GM23338 (cell line): ENCODE measurements around the gene LMAN1L. TPM values are rescaled to one million over a fixed set of nuclear protein-coding genes. Genes with fewer than 3 reads are reported as not detected.

Source experiments
- ATAC-seq: fragments of 200-7000 bp; cut with Tn5 transposase; 3 replicates; pipeline ENCODE4 v1.9.1; 2020
- DNase-seq: peaks from one replicate; pipeline ENCODE4 v3.0.0-alpha.2; 2015; ENCODE audit warnings: low spot score
- H2AFZ ChIP-seq: fragments of 200-600 bp; sonication (generic); 2 replicates; pipeline ENCODE4 v1.8.0; 2016; ENCODE audit warnings: antibody characterized with exemption, mild to moderate bottlenecking, moderate library complexity
- H3F3A ChIP-seq: fragments of 200-600 bp; sonication (generic); replicated peaks from 2 replicates; pipeline ENCODE4 v1.8.0; 2017; ENCODE audit warnings: antibody characterized with exemption, mixed run types, low read depth
- H3K27ac ChIP-seq: fragments of 200-600 bp; sonication (generic); 2 replicates; pipeline ENCODE4 v1.6.1; 2016; ENCODE audit warnings: low read depth
- H3K27me3 ChIP-seq: fragments of 200-600 bp; sonication (generic); 2 replicates; pipeline ENCODE4 v1.8.0; 2016; ENCODE audit warnings: mild to moderate bottlenecking, mixed run types, moderate library complexity; ENCODE audit not compliant: insufficient read depth
- H3K36me3 ChIP-seq: fragments of 200-600 bp; sonication (generic); 2 replicates; pipeline ENCODE4 v1.8.0; 2016; ENCODE audit warnings: mild to moderate bottlenecking; ENCODE audit not compliant: insufficient read depth
- H3K4me1 ChIP-seq: fragments of 200-600 bp; sonication (generic); 2 replicates; pipeline ENCODE4 v1.8.0; 2016; ENCODE audit warnings: mild to moderate bottlenecking, moderate library complexity; ENCODE audit not compliant: insufficient read depth
- H3K4me2 ChIP-seq: fragments of 200-600 bp; sonication (generic); 2 replicates; pipeline ENCODE4 v1.7.1; 2017; ENCODE audit warnings: mixed run types
- H3K4me3 ChIP-seq: fragments of 200-600 bp; sonication (generic); 2 replicates; pipeline ENCODE4 v1.6.1; 2016; ENCODE audit warnings: mixed run types
- H3K79me2 ChIP-seq: fragments of 200-600 bp; sonication (generic); replicated peaks from 2 replicates; pipeline ENCODE4 v1.8.0; 2017; ENCODE audit warnings: mild to moderate bottlenecking; ENCODE audit not compliant: insufficient read depth
- H3K9me2 ChIP-seq: fragments of 200-600 bp; sonication (generic); 2 replicates; pipeline ENCODE4 v1.8.0; 2017; ENCODE audit not compliant: insufficient read depth
- H4K20me1 ChIP-seq: fragments of 200-600 bp; sonication (generic); replicated peaks from 2 replicates; pipeline ENCODE4 v1.8.0; 2017; ENCODE audit warnings: mild to moderate bottlenecking; ENCODE audit not compliant: insufficient read depth
- H3K27ac Mint-ChIP-seq: 2 replicates; pipeline ENCODE4 v1.8.0; 2020; ENCODE audit warnings: inconsistent platforms, mild to moderate bottlenecking, moderate library complexity, mixed read lengths
- H3K27me3 Mint-ChIP-seq: 3 replicates; pipeline ENCODE4 v1.8.0; 2022; ENCODE audit warnings: low read depth, mild to moderate bottlenecking, moderate library complexity, mixed read lengths, inconsistent platforms; ENCODE audit not compliant: insufficient read depth, poor library complexity
- H3K36me3 Mint-ChIP-seq: 3 replicates; pipeline ENCODE4 v1.8.0; 2021; ENCODE audit warnings: low read depth, mild to moderate bottlenecking, inconsistent platforms, moderate library complexity, mixed read lengths
- H3K4me1 Mint-ChIP-seq: 3 replicates; pipeline ENCODE4 v1.8.0; 2020; ENCODE audit warnings: mild to moderate bottlenecking, inconsistent platforms, mixed read lengths
- H3K4me3 Mint-ChIP-seq: 3 replicates; pipeline ENCODE4 v1.8.0; 2021; ENCODE audit warnings: moderate library complexity, mild to moderate bottlenecking, inconsistent platforms, mixed read lengths
- H3K9me3 Mint-ChIP-seq: 3 replicates; pipeline ENCODE4 v1.8.0; 2020; ENCODE audit warnings: moderate library complexity, mild to moderate bottlenecking, inconsistent platforms, mixed read lengths
- CREB1 ChIP-seq: fragments of 250-450 bp; sonication (Bioruptor Pico); IDR thresholded peaks from 2 replicates; pipeline ENCODE4 v1.5.0; 2020; ENCODE audit warnings: low read depth, mild to moderate bottlenecking, moderate library complexity
- EZH2 ChIP-seq: fragments of 200-600 bp; sonication (generic); IDR thresholded peaks from one replicate; pipeline ENCODE4 v1.8.0; 2017; ENCODE audit warnings: antibody characterized with exemption, mild to moderate bottlenecking, low read depth; ENCODE audit not compliant: unreplicated experiment
- EZH2phosphoT487 ChIP-seq: fragments of 200-600 bp; sonication (generic); IDR thresholded peaks from one replicate; pipeline ENCODE4 v1.8.1; 2018; ENCODE audit warnings: antibody characterized with exemption; ENCODE audit not compliant: unreplicated experiment
- polyA plus RNA-seq: library from polyadenylated mRNA; unstranded; fragments of >200 nt; fragmentation: Nextera tagmentation; extraction: Ambion mirVana; gene quantifications from 2 replicates; pipeline ENCODE4 v1.2.1, GENCODE V29; 2016
- total RNA-seq: library from RNA; depleted of rRNA; stranded (reverse); fragments of >200 nt; shearing (Covaris generic); gene quantifications from 2 replicates; pipeline ENCODE4 v1.2.3, GENCODE V29; 2014
- TF ChIP-seq, protein P1 (sequence below): IDR thresholded peaks from one replicate; pipeline ENCODE4 v1.6.1; 2018; ENCODE audit warnings: antibody characterized with exemption; ENCODE audit not compliant: unreplicated experiment
- TF ChIP-seq, protein P2 (sequence below), 2 experiments: fragments of 200-600 bp in 1 of 2; sonication (generic) in 1 of 2; conservative IDR thresholded peaks; 2 replicates each; pipeline versions ENCODE4 v1.5.1 to v1.6.1; 2016 to 2017; ENCODE audit warnings: antibody characterized with exemption in 2 of 2, low read depth in 2 of 2, mild to moderate bottlenecking in 2 of 2, moderate library complexity in 1 of 2

Gene LMAN1L
- total and polyA plus RNA-seq, 2 experiments from 2014 or later, result not detected

DNA sequence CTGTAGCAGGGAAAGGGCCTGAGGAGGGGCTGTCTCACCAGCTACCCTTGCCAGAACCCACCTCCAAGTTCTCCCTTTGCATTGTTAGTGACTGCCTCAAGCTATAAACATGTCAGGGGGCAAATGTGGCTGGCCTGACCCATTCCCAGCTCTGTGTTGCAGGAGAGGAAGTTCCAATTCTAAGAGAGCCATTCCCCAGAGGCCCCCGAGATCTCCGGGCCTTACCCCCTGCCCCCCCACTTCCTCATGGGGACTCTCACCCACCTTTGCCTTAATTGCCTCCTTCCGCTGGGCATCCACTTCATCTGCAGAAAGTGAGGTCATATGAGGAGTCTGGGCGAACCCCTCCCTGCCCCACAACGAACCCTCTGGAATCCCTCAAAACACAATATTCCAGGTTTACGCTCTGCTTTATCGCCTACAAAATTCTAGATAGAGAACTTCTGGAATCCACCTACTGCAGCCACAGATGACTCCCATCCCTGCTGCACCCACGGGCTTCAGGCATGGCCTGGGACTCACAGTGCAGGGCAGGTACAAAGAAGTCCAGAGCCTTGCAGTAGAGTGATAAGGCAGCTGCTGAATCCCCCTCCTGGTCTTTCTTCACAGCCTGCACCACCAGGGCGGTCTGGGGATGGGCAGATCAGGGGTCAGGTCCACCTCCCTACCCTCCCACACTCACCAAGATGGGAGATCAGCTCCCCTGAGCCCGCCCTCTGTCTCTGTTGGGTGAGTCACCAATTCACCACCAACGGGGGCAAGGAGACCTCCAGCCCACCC lies 26.3 kb downstream of the LMAN1L start:
- H4K20me1 ChIP-seq, result no peaks in the 10 kb centered on the region; the same call in 1 of the 2 replicates
- H3K4me1 Mint-ChIP-seq, result peaks cover 36% of the 10 kb centered on the region
- H3K4me3 Mint-ChIP-seq, result no peak overlapping the region
- TF ChIP-seq, protein P1, sequence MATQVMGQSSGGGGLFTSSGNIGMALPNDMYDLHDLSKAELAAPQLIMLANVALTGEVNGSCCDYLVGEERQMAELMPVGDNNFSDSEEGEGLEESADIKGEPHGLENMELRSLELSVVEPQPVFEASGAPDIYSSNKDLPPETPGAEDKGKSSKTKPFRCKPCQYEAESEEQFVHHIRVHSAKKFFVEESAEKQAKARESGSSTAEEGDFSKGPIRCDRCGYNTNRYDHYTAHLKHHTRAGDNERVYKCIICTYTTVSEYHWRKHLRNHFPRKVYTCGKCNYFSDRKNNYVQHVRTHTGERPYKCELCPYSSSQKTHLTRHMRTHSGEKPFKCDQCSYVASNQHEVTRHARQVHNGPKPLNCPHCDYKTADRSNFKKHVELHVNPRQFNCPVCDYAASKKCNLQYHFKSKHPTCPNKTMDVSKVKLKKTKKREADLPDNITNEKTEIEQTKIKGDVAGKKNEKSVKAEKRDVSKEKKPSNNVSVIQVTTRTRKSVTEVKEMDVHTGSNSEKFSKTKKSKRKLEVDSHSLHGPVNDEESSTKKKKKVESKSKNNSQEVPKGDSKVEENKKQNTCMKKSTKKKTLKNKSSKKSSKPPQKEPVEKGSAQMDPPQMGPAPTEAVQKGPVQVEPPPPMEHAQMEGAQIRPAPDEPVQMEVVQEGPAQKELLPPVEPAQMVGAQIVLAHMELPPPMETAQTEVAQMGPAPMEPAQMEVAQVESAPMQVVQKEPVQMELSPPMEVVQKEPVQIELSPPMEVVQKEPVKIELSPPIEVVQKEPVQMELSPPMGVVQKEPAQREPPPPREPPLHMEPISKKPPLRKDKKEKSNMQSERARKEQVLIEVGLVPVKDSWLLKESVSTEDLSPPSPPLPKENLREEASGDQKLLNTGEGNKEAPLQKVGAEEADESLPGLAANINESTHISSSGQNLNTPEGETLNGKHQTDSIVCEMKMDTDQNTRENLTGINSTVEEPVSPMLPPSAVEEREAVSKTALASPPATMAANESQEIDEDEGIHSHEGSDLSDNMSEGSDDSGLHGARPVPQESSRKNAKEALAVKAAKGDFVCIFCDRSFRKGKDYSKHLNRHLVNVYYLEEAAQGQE, result no peak
- TF ChIP-seq CREB1 (no peak), EZH2 (no peak)
- no peaks in the 10 kb centered on the region for H3K27me3 ChIP-seq
- H2AFZ ChIP-seq, result no peak overlapping the region
- no peak overlapping the region; the same call in 1 of the 2 replicates for H3K27ac Mint-ChIP-seq
- no peaks in the 10 kb centered on the region for H3K9me2 ChIP-seq
- peaks cover 6% of the 10 kb centered on the region for H3K4me1 ChIP-seq
- H3F3A ChIP-seq, result peaks cover 9% of the 10 kb centered on the region; the same call in 1 of the 2 replicates
- H3K27ac ChIP-seq, result no peak overlapping the region
- no peaks in the 10 kb centered on the region; the same call in 2 of the 3 replicates for H3K9me3 Mint-ChIP-seq
- H3K4me2 ChIP-seq, result no peak overlapping the region
- no peaks in the 10 kb centered on the region for H3K79me2 ChIP-seq
- ATAC-seq (no peak), DNase-seq (no peak)
- no peaks in the 10 kb centered on the region; the same call in 1 of the 2 replicates for H3K36me3 ChIP-seq
- H3K4me3 ChIP-seq, result no peak overlapping the region
- peaks cover 19% of the 10 kb centered on the region for H3K36me3 Mint-ChIP-seq
- peaks cover 26% of the 10 kb centered on the region for H3K27me3 Mint-ChIP-seq

DNA sequence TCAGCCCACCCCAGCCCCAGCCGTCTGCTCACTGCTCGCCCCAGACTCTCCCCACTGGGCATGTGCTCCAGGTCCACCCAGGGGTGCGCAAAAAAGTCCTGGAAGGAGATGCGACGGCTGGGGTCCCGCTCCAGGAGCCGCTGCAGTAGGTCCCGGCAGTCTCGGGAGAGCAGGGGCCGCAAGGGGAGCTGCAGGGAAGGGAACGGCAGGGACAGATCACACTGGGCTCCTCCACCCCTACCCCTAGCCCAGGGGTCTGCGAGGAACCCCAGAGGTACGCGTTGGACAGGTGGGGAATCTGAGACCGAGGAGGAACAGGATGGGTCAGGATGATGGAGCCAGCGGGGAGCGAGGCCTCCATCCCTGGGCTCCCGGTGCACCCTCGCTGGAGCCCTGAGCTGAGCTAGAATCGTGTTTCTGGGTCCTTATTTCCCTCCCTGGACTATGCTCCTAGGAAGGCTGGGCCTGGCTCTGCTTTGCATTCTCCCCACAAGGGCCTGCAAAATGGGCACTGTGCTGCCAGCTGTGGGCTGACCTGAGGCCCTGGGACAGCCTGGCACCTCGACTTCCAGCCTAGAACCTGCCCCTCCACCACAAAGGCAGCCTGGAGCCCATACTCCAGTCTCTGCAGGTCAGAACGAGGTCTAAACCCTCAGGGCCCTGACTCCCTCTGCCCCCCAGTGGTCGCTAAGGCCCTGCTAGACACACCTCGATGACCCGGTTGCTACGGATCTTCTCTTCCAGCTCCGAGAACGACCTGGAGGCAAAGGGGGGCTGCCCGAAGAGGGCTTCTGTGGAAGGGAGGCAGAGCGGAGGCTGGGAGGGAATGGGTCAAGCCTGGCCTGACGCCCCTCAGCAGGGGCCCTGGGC lies 27.1 kb downstream of the LMAN1L start:
- Histone ChIP-seq H2AFZ (no peak overlapping the region), H3K36me3 (no peaks in the 10 kb centered on the region; the same call in 1 of the 2 replicates), H3K27me3 (no peaks in the 10 kb centered on the region), H3K9me2 (no peaks in the 10 kb centered on the region), H4K20me1 (no peaks in the 10 kb centered on the region; the same call in 1 of the 2 replicates), H3K4me1 (peaks cover 9% of the 10 kb centered on the region), H3K27ac (no peak overlapping the region), H3K79me2 (no peaks in the 10 kb centered on the region), H3K4me2 (no peak overlapping the region), H3F3A (peaks cover 9% of the 10 kb centered on the region; the same call in 1 of the 2 replicates), H3K4me3 (no peak overlapping the region)
- peak; percentile 62 for DNase-seq
- peaks cover 23% of the 10 kb centered on the region for H3K27me3 Mint-ChIP-seq
- H3K36me3 Mint-ChIP-seq, result peaks cover 22% of the 10 kb centered on the region
- H3K27ac Mint-ChIP-seq, result no peak overlapping the region
- no peak overlapping the region for H3K4me3 Mint-ChIP-seq
- H3K4me1 Mint-ChIP-seq, result peaks cover 33% of the 10 kb centered on the region
- ATAC-seq, result peak; percentile 6
- TF ChIP-seq EZH2phosphoT487, result no peak
- TF ChIP-seq, protein P2, sequence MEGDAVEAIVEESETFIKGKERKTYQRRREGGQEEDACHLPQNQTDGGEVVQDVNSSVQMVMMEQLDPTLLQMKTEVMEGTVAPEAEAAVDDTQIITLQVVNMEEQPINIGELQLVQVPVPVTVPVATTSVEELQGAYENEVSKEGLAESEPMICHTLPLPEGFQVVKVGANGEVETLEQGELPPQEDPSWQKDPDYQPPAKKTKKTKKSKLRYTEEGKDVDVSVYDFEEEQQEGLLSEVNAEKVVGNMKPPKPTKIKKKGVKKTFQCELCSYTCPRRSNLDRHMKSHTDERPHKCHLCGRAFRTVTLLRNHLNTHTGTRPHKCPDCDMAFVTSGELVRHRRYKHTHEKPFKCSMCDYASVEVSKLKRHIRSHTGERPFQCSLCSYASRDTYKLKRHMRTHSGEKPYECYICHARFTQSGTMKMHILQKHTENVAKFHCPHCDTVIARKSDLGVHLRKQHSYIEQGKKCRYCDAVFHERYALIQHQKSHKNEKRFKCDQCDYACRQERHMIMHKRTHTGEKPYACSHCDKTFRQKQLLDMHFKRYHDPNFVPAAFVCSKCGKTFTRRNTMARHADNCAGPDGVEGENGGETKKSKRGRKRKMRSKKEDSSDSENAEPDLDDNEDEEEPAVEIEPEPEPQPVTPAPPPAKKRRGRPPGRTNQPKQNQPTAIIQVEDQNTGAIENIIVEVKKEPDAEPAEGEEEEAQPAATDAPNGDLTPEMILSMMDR (conservative IDR thresholded peaks at IDR 0.05; ENCODE audit: low read depth in 2 of 2), result peak; percentile 17 to 59; a peak in 3 of 4 replicates
- no peaks in the 10 kb centered on the region; the same call in 2 of the 3 replicates for H3K9me3 Mint-ChIP-seq
